Kidney tubule cell (primary cell): ENCODE results near the gene ADGRD1.

ENCODE experiments used
- DNase-seq: peaks from one replicate; pipeline ENCODE4 v3.0.0-alpha.2; 2018; ENCODE audit warnings: low spot score

The ADGRD1 gene

DNA sequence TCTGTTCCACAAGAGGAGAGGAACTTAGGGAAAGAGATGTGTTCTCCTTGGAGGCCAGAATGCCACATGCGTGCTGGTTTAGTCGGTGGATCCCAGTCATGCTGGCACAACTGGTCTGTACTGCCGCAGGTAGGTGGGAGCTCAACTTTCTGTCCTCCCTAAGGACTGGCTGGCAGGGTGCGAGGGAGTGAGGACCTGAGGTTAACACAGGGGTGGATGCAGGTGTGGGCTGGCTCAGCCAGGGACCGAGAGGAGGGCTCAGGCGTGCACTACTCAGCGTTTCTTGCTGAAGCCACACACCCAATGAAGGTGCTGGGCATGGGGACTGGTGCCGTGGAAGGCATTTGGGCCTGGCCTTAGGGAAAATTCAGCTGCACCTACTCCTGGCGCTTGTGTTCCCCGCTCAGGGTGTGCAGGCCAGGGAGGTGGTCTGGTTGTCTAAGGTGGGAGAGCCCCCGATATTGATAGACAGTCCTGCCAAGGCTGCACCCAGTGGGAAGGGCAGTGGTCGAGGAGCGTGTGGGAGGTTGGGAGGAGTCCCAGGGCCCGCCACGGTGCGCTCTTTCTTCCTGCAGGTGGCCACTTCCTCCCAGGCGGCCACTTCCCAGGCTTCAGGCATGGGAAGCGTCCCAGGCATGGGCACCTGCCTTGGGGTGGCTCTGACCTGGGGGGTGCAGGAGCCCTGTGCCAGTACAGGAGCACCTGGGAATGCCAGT is 138.4 kb downstream of the ADGRD1 start:
- DNase-seq, result no peak

DNA sequence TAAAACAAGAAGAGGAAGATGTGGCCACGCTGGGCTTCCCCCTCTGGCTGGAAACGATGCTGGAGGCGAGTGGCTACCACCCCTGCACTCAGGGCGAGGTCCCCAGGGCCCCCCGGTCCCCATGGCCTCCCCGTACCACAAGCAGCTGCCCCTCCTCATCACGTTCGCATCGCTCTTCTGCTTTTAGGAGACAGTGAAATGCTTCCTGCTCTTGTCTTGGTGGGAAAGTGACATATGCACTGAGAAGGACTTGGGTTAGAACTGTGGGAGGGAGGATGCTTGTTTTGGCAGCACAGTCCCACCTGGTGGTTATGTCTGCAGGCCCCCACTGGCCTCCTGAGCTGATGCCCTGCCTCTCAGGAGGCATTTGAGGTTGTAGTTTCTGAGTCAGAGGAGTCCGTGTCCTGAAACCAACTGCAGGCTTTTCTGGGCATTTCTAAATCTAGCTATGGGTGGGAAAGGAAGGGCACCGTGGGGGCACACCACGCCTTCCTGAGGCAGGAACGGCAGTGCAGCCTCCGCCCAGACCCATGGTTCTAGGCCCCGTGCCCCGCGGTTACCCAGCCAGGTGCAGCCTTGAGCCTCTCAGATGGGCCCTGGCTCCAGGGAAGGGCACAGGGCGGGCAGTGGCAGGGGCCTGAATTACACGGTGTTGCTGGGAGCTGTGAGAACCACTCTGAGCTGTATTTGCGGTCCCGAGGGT is 139.3 kb downstream of the ADGRD1 start:
- peak; percentile 5 for DNase-seq

- DNase-seq, result no peak
Observed at GRCh38 chr12:131093604-131093955, 139.9 kb downstream of the ADGRD1 start.

GRCh38 chr12:131093971-131094830 is 140.5 kb downstream of the ADGRD1 start:
- no peak for DNase-seq

- no peak for DNase-seq
Observed at GRCh38 chr12:131094831-131095805, 141.4 kb downstream of the ADGRD1 start.

- DNase-seq, result no peak
Observed at GRCh38 chr12:131095826-131096680, 142.3 kb downstream of the ADGRD1 start.

GRCh38 chr12:131096681-131097181 is 143.0 kb downstream of the ADGRD1 start:
- DNase-seq, result no peak

- no peak for DNase-seq
Observed at GRCh38 chr12:131097202-131098177, 143.8 kb downstream of the ADGRD1 start.

- no peak for DNase-seq
Observed at GRCh38 chr12:131098178-131098981, 144.7 kb downstream of the ADGRD1 start.

- no peak for DNase-seq
Observed at GRCh38 chr12:131100031-131100674, 146.4 kb downstream of the ADGRD1 start.

GRCh38 chr12:131101006-131101405 is 147.3 kb downstream of the ADGRD1 start:
- DNase-seq, result no peak

DNA sequence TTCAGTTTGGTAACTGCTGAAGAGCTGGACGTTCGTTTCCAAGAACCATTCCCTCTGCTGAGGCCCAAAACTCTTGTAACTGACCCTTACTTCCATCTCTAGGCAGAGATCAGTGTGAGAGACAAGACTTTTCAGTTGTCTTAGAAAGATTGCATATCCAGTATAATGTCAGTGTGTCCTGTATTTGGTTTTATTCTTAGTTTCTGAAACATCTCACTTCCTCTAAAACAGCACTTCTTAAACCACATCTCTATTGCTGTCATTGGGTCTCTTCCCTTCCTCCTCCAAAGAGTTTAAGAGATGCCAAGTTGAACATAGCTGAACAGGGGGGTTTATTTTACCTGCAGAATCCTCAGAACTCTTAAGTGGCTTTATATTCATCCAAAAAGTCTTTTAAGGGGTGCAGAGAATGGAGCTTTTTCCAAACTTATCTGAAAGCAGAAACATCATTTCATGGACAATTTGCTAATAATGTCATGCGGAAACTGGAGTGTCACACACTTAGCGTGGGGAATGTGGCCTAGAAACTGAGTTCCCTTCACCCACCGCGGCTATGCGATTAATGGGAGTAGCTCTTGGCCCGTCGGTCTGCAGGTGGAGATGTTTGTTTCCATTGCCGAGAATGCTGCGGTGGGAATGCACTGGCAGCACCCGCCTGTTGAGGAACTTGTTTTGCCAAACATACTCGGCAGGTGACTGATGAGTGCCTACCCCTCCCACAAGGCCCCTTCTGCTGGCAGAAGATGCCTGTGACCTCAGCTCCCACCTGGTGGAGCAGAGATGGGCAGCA is 148.2 kb downstream of the ADGRD1 start:
- no peak for DNase-seq

DNA sequence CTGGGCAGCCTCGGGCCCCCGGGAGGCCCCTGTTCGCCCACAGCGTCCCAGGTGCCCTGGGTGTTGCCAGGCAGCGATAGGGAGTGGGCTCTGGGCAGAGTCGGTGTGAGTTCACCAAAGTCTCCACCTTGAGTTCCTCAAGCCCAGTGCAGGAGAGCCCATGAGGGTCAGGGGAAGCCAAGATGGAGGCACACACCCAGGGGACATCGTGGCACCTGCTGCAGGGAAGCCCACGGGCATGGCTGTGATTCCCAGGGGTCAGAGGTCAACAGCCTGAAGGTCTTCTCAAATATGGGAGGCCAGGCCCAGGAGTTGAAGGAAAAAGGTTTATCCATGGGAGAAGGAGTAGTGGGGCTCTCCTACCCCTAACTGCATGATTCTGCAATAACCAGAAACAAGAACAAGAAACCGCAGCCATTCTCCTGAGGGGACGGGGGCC is 148.8 kb downstream of the ADGRD1 start:
- no peak for DNase-seq

- DNase-seq, result no peak
Observed at GRCh38 chr12:131102991-131103668, 149.4 kb downstream of the ADGRD1 start.

DNA sequence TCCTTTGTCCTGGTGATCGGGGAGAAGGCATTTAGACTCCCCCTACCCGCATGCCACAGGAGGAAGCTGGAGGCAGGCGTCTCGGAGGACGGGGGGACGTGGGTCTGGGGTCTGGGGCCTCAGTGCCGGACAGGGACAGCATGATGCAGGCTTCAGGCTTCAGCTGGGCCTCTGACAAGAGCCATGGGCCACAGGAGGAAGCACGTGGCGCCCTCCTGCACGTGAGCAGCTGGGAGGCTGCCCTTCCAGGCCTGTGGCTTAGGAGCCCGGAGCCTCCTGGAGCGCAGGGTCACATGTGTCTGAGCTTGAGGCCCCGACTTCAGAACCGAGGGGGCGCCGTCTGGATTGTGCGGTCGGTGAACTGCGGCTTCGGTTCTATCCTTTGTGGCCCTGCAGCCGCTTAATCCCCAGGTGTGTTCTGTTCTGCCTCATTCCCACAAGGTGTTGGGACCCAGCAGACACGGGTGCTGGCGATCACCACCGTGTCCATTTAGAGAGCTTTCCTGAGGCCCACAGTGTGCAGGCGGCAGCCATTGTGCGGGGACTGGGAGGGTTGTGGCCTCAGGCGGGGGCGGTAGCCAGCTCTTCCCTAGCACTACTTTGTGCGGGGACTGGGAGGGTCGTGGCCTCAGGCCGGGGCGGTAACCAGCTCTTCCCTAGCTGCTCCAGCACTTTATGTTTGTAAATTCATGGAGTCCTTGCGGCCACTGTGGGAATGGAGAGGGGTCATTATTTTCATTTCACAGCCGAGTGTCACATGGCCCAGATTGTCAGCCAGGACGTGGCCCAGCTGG is 150.2 kb downstream of the ADGRD1 start:
- DNase-seq, result no peak
